Measurements from ENCODE around the gene ZBTB16. TPM values are rescaled to one million over a fixed set of nuclear protein-coding genes. Genes with fewer than 3 reads are reported as not detected.

The ZBTB16 gene
- total and polyA plus RNA-seq, 4 donors, result 32.9 to 283 (median 74.5) TPM

GRCh38 chr11:114281388-114281956 lies 222.0 kb downstream of the ZBTB16 start:
- Histone ChIP-seq H3K27me3 (ENCODE audit: control insufficient read depth in 1 of 2, insufficient read depth in 2 of 2, low read length in 1 of 2) (no peaks in the 10 kb centered on the region), H3K4me1 (ENCODE audit: control insufficient read depth in 1 of 2, insufficient read depth in 2 of 2, low read length in 2 of 2) (peaks cover 0 to 2% of the 10 kb centered on the region in 2 donors), H3K4me3 (ENCODE audit: low read length in 2 of 2) (no peak overlapping the region), H3K27ac (ENCODE audit: low read depth in 1 of 2, low read length in 2 of 2) (no peak overlapping the region), H3K36me3 (ENCODE audit: control insufficient read depth in 1 of 2, insufficient read depth in 2 of 2, low read length in 1 of 2) (no peaks in the 10 kb centered on the region), H3K9me3 (ENCODE audit: control insufficient read depth, low read length) (no peaks in the 10 kb centered on the region)
- DNase-seq (no peak), ATAC-seq (ENCODE audit: low FRiP score) (no peak)
- WGBS, 2 donors, result 95 to 96% methylated on average over 1 of the region's 1 CpG
- intact Hi-C loops (cut with DNase I), result loop anchor here in 1 of 2 donors (2.0 to 10.0 kb wide), 5 partner anchors 41 to 481 kb away; partner anchors contain the start of genes C11orf71, RBM7 and REXO2

GRCh38 chr11:114282488-114282887 lies 223.0 kb downstream of the ZBTB16 start:
- intact Hi-C loops (cut with DNase I), result loop anchor here in 1 of 2 donors (5.0 to 10.0 kb wide), 4 partner anchors 40 to 152 kb away; partner anchors contain the start of genes C11orf71, RBM7 and REXO2
- H3K36me3 ChIP-seq (ENCODE audit: control insufficient read depth in 1 of 2, insufficient read depth in 2 of 2, low read length in 1 of 2), result no peaks in the 10 kb centered on the region
- H3K9me3 ChIP-seq (ENCODE audit: control insufficient read depth, low read length), result no peaks in the 10 kb centered on the region
- no peak overlapping the region for H3K4me3 ChIP-seq (ENCODE audit: low read length in 2 of 2)
- ATAC-seq (ENCODE audit: low FRiP score), result no peak
- H3K27ac ChIP-seq (ENCODE audit: low read depth in 1 of 2, low read length in 2 of 2), result no peak overlapping the region
- WGBS, 2 donors, result 83 to 93% methylated on average over 3 of the region's 3 CpGs
- no peaks in the 10 kb centered on the region for H3K27me3 ChIP-seq (ENCODE audit: control insufficient read depth in 1 of 2, insufficient read depth in 2 of 2, low read length in 1 of 2)
- DNase-seq, result no peak
- peaks cover 0 to 2% of the 10 kb centered on the region in 2 donors for H3K4me1 ChIP-seq (ENCODE audit: control insufficient read depth in 1 of 2, insufficient read depth in 2 of 2, low read length in 2 of 2)

GRCh38 chr11:114283422-114283821 lies 223.9 kb downstream of the ZBTB16 start:
- H3K36me3 ChIP-seq (ENCODE audit: control insufficient read depth in 1 of 2, insufficient read depth in 2 of 2, low read length in 1 of 2), result no peaks in the 10 kb centered on the region
- H3K4me3 ChIP-seq (ENCODE audit: low read length in 2 of 2), result no peak overlapping the region
- H3K9me3 ChIP-seq (ENCODE audit: control insufficient read depth, low read length), result no peaks in the 10 kb centered on the region
- H3K27ac ChIP-seq (ENCODE audit: low read depth in 1 of 2, low read length in 2 of 2), result no peak overlapping the region
- 90 to 93% methylated on average over 3 of the region's 3 CpGs for WGBS, 2 donors
- peaks cover 0 to 2% of the 10 kb centered on the region in 2 donors for H3K4me1 ChIP-seq (ENCODE audit: control insufficient read depth in 1 of 2, insufficient read depth in 2 of 2, low read length in 2 of 2)
- ATAC-seq (ENCODE audit: low FRiP score) (no peak), DNase-seq (no peak)
- H3K27me3 ChIP-seq (ENCODE audit: control insufficient read depth in 1 of 2, insufficient read depth in 2 of 2, low read length in 1 of 2), result no peaks in the 10 kb centered on the region
- intact Hi-C loops (cut with DNase I), result loop anchor here in 1 of 2 donors (5.0 to 10.0 kb wide), 4 partner anchors 39 to 151 kb away; partner anchors contain the start of genes C11orf71, RBM7 and REXO2

GRCh38 chr11:114284021-114284420 lies 224.5 kb downstream of the ZBTB16 start:
- Histone ChIP-seq H3K27me3 (ENCODE audit: control insufficient read depth in 1 of 2, insufficient read depth in 2 of 2, low read length in 1 of 2) (no peaks in the 10 kb centered on the region), H3K27ac (ENCODE audit: low read depth in 1 of 2, low read length in 2 of 2) (no peak overlapping the region), H3K36me3 (ENCODE audit: control insufficient read depth in 1 of 2, insufficient read depth in 2 of 2, low read length in 1 of 2) (no peaks in the 10 kb centered on the region), H3K9me3 (ENCODE audit: control insufficient read depth, low read length) (no peaks in the 10 kb centered on the region), H3K4me3 (ENCODE audit: low read length in 2 of 2) (no peak overlapping the region), H3K4me1 (ENCODE audit: control insufficient read depth in 1 of 2, insufficient read depth in 2 of 2, low read length in 2 of 2) (peaks cover 0 to 2% of the 10 kb centered on the region in 2 donors)
- intact Hi-C loops (cut with DNase I), result loop anchor here in 1 of 2 donors (5.0 to 10.0 kb wide), 4 partner anchors 38 to 151 kb away; partner anchors contain the start of genes C11orf71, RBM7 and REXO2
- no peak for ATAC-seq (ENCODE audit: low FRiP score)
- no peak for DNase-seq
- 56 to 61% methylated on average over 2 of the region's 2 CpGs for WGBS, 2 donors

GRCh38 chr11:114284914-114285313 lies 225.4 kb downstream of the ZBTB16 start:
- no peaks in the 10 kb centered on the region for H3K36me3 ChIP-seq (ENCODE audit: control insufficient read depth in 1 of 2, insufficient read depth in 2 of 2, low read length in 1 of 2)
- H3K4me1 ChIP-seq (ENCODE audit: control insufficient read depth in 1 of 2, insufficient read depth in 2 of 2, low read length in 2 of 2), result peaks cover 0 to 2% of the 10 kb centered on the region in 2 donors
- ATAC-seq (ENCODE audit: low FRiP score), result no peak
- H3K4me3 ChIP-seq (ENCODE audit: low read length in 2 of 2), result no peak overlapping the region
- intact Hi-C loops (cut with DNase I), result loop anchor here (5.0 to 10.0 kb wide), 4 partner anchors 37 to 150 kb away; partner anchors contain the start of genes C11orf71 (in 1 of the 2), RBM7 (in 1 of the 2) and REXO2 (in 1 of the 2)
- no peak for DNase-seq
- no peaks in the 10 kb centered on the region for H3K27me3 ChIP-seq (ENCODE audit: control insufficient read depth in 1 of 2, insufficient read depth in 2 of 2, low read length in 1 of 2)
- no peaks in the 10 kb centered on the region for H3K9me3 ChIP-seq (ENCODE audit: control insufficient read depth, low read length)
- WGBS, 2 donors, result 90 to 93% methylated on average over 7 of the region's 7 CpGs
- no peak overlapping the region for H3K27ac ChIP-seq (ENCODE audit: low read depth in 1 of 2, low read length in 2 of 2)

- Histone ChIP-seq H3K4me3 (ENCODE audit: low read length in 2 of 2) (no peak overlapping the region), H3K9me3 (ENCODE audit: control insufficient read depth, low read length) (no peaks in the 10 kb centered on the region), H3K36me3 (ENCODE audit: control insufficient read depth in 1 of 2, insufficient read depth in 2 of 2, low read length in 1 of 2) (no peaks in the 10 kb centered on the region), H3K27me3 (ENCODE audit: control insufficient read depth in 1 of 2, insufficient read depth in 2 of 2, low read length in 1 of 2) (no peaks in the 10 kb centered on the region), H3K4me1 (ENCODE audit: control insufficient read depth in 1 of 2, insufficient read depth in 2 of 2, low read length in 2 of 2) (peaks cover 1 to 6% of the 10 kb centered on the region in 2 donors), H3K27ac (ENCODE audit: low read depth in 1 of 2, low read length in 2 of 2) (no peak overlapping the region)
- no peak for ATAC-seq (ENCODE audit: low FRiP score)
- DNase-seq, result no peak
- intact Hi-C loops (cut with DNase I), result loop anchor here (5.0 to 10.0 kb wide), 2 partner anchors 37 to 149 kb away; partner anchors contain the start of gene REXO2 (in 1 of the 2)
- 87 to 93% methylated on average over 3 of the region's 3 CpGs for WGBS, 2 donors
Measured at GRCh38 chr11:114285599-114285998, 226.1 kb downstream of the ZBTB16 start.

GRCh38 chr11:114286229-114286628 lies 226.7 kb downstream of the ZBTB16 start:
- ATAC-seq (ENCODE audit: low FRiP score) (no peak), DNase-seq (no peak)
- intact Hi-C loops (cut with DNase I), result loop anchor here (5.0 to 10.0 kb wide), 2 partner anchors 36 to 149 kb away; partner anchors contain the start of gene REXO2 (in 1 of the 2)
- H3K36me3 ChIP-seq (ENCODE audit: control insufficient read depth in 1 of 2, insufficient read depth in 2 of 2, low read length in 1 of 2), result no peaks in the 10 kb centered on the region
- H3K4me3 ChIP-seq (ENCODE audit: low read length in 2 of 2), result no peak overlapping the region
- no peak overlapping the region for H3K27ac ChIP-seq (ENCODE audit: low read depth in 1 of 2, low read length in 2 of 2)
- no peaks in the 10 kb centered on the region for H3K9me3 ChIP-seq (ENCODE audit: control insufficient read depth, low read length)
- WGBS, 2 donors, result 97 to 98% methylated on average over 3 of the region's 3 CpGs
- H3K27me3 ChIP-seq (ENCODE audit: control insufficient read depth in 1 of 2, insufficient read depth in 2 of 2, low read length in 1 of 2), result no peaks in the 10 kb centered on the region
- H3K4me1 ChIP-seq (ENCODE audit: control insufficient read depth in 1 of 2, insufficient read depth in 2 of 2, low read length in 2 of 2), result peaks cover 1 to 6% of the 10 kb centered on the region in 2 donors

GRCh38 chr11:114287154-114287553 lies 227.6 kb downstream of the ZBTB16 start:
- Histone ChIP-seq H3K27ac (ENCODE audit: low read depth in 1 of 2, low read length in 2 of 2) (no peak overlapping the region), H3K4me1 (ENCODE audit: control insufficient read depth in 1 of 2, insufficient read depth in 2 of 2, low read length in 2 of 2) (peaks cover 1 to 6% of the 10 kb centered on the region in 2 donors), H3K9me3 (ENCODE audit: control insufficient read depth, low read length) (no peaks in the 10 kb centered on the region), H3K4me3 (ENCODE audit: low read length in 2 of 2) (no peak overlapping the region), H3K27me3 (ENCODE audit: control insufficient read depth in 1 of 2, insufficient read depth in 2 of 2, low read length in 1 of 2) (no peaks in the 10 kb centered on the region), H3K36me3 (ENCODE audit: control insufficient read depth in 1 of 2, insufficient read depth in 2 of 2, low read length in 1 of 2) (no peaks in the 10 kb centered on the region)
- intact Hi-C loops (cut with DNase I), result loop anchor here (5.0 to 10.0 kb wide), 2 partner anchors 35 to 148 kb away; partner anchors contain the start of gene REXO2 (in 1 of the 2)
- WGBS, 2 donors, result 96 to 97% methylated on average over 2 of the region's 2 CpGs
- no peak for DNase-seq
- ATAC-seq (ENCODE audit: low FRiP score), result no peak

All from aorta (tissue), 5 donors.